ENCODE results near the gene TM4SF20. TPM values are rescaled to one million over a fixed set of nuclear protein-coding genes. Genes with fewer than 3 reads are reported as not detected.

The TM4SF20 gene
- total and polyA plus RNA-seq, 8 donors, result 2.8 TPM; not detected in 7

- peaks cover 7 to 20% (median 11%) of the 10 kb centered on the region in 4 donors for H3K4me1 ChIP-seq
- H3K4me3 ChIP-seq, result no peak overlapping the region
- 74 to 93% (median 85%) methylated on average over 16 of the region's 16 CpGs for WGBS, 5 donors
- H3K27me3 ChIP-seq, result no peaks in the 10 kb centered on the region
- DNase-seq, result peak in 1 of 2 donors; percentile 43
- no peaks in the 10 kb centered on the region for H3K9me3 ChIP-seq
- H3K36me3 ChIP-seq, result no peaks in the 10 kb centered on the region
- intact Hi-C loops (cut with DNase I; ENCODE audit: low total_unique reads), result loop anchor here (10.0 kb wide), 1 partner anchor 357 kb away; no protein-coding TSS in a partner anchor
- TF ChIP-seq EP300 (IDR thresholded peaks at IDR 0.05) (no peak), CTCF (IDR thresholded peaks at IDR 0.05) (no peak), POLR2A (IDR thresholded peaks at IDR 0.05) (no peak), POLR2AphosphoS5 (IDR thresholded peaks at IDR 0.05) (no peak)
- peak overlapping the region in 3 of 5 donors; percentile 63 to 77 (median 69) for H3K27ac ChIP-seq
These were observed 28.6 kb upstream of the TM4SF20 start for GRCh38 chr2:227407591-227408151.

- DNase-seq, result peak; percentile 73 to 95
- peaks cover 7 to 20% (median 11%) of the 10 kb centered on the region in 4 donors for H3K4me1 ChIP-seq
- no peaks in the 10 kb centered on the region for H3K36me3 ChIP-seq
- WGBS, 5 donors, result 3 to 12% (median 9%) methylated on average over 7 of the region's 7 CpGs
- no peak overlapping the region for H3K4me3 ChIP-seq
- peak overlapping the region in 4 of 5 donors; percentile 47 to 77 (median 66) for H3K27ac ChIP-seq
- TF ChIP-seq CTCF (IDR thresholded peaks at IDR 0.05) (peak in 5 of 7 experiments; percentile 24 to 72 (median 57)), EP300 (IDR thresholded peaks at IDR 0.05) (no peak), POLR2A (IDR thresholded peaks at IDR 0.05) (no peak), POLR2AphosphoS5 (IDR thresholded peaks at IDR 0.05) (peak; percentile 4 to 90 (median 55))
- no peaks in the 10 kb centered on the region for H3K27me3 ChIP-seq
- intact Hi-C loops (cut with DNase I; ENCODE audit: low total_unique reads), result loop anchor here (10.0 kb wide), 1 partner anchor 358 kb away; no protein-coding TSS in a partner anchor
- H3K9me3 ChIP-seq, result no peaks in the 10 kb centered on the region
These were observed 27.3 kb upstream of the TM4SF20 start for GRCh38 chr2:227406177-227407031.

- H3K4me3 ChIP-seq, result no peak overlapping the region
- no peaks in the 10 kb centered on the region for H3K36me3 ChIP-seq
- WGBS, 5 donors, result 73 to 87% (median 81%) methylated on average over 4 of the region's 4 CpGs
- H3K27ac ChIP-seq, result no peak overlapping the region
- TF ChIP-seq CTCF (IDR thresholded peaks at IDR 0.05) (no peak), POLR2A (IDR thresholded peaks at IDR 0.05) (no peak), EP300 (IDR thresholded peaks at IDR 0.05) (no peak), POLR2AphosphoS5 (IDR thresholded peaks at IDR 0.05) (no peak)
- no peaks in the 10 kb centered on the region for H3K9me3 ChIP-seq
- intact Hi-C loops (cut with DNase I; ENCODE audit: low total_unique reads), result loop anchor here (10.0 kb wide), 1 partner anchor 360 kb away; no protein-coding TSS in a partner anchor
- H3K4me1 ChIP-seq, result peaks cover 7 to 20% (median 11%) of the 10 kb centered on the region in 4 donors
- DNase-seq, result no peak
- no peaks in the 10 kb centered on the region for H3K27me3 ChIP-seq
These were observed 25.6 kb upstream of the TM4SF20 start for GRCh38 chr2:227404585-227405271.

- Histone ChIP-seq H3K4me3 (no peak overlapping the region), H3K27ac (no peak overlapping the region), H3K9me3 (no peaks in the 10 kb centered on the region), H3K4me1 (peaks cover 7 to 20% (median 11%) of the 10 kb centered on the region in 4 donors), H3K36me3 (no peaks in the 10 kb centered on the region), H3K27me3 (no peaks in the 10 kb centered on the region)
- DNase-seq, result no peak
- intact Hi-C loops (cut with DNase I; ENCODE audit: low total_unique reads), result loop anchor here (10.0 kb wide), 1 partner anchor 362 kb away; no protein-coding TSS in a partner anchor
- no peak for TF ChIP-seq CTCF (IDR thresholded peaks at IDR 0.05)
- no peak for TF ChIP-seq POLR2AphosphoS5 (IDR thresholded peaks at IDR 0.05)
- TF ChIP-seq POLR2A (IDR thresholded peaks at IDR 0.05), result no peak
- TF ChIP-seq EP300 (IDR thresholded peaks at IDR 0.05), result no peak
- 49 to 59% (median 55%) methylated on average over 4 of the region's 4 CpGs for WGBS, 5 donors
These were observed 23.9 kb upstream of the TM4SF20 start for GRCh38 chr2:227402959-227403358.

All from stomach (tissue), 9 donors.